Measurements from ENCODE around the gene ILKAP.

DNA sequence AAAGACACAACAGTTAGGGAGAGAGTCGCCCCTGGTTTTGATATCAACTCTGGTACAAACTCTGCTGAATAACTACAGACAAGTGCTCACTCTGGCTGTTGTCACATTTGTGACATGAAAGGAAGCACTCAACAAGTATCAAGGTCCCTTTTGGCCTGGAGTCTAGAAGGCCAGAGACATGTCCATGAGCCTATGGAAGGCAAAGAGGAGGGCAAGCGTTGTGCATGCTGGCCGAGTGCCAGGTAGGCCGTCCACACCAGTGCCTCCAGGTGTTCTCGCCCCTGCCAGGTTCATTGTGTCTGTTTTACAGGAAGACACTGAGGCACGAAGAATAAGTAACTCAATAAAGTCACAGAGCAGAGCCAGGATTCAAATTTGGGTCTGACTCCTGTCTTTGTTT lies 21.1 kb downstream of the ILKAP start:
- no peak for TF ChIP-seq POLR2AphosphoS5 (IDR thresholded peaks at IDR 0.05; ENCODE audit: low read depth, low read length)
- no peak for TF ChIP-seq POLR2A (IDR thresholded peaks at IDR 0.05; ENCODE audit: low read depth, low read length)
- TF ChIP-seq SPI1 (IDR thresholded peaks at IDR 0.05; ENCODE audit: low read depth, low read length), result no peak
- no peak for TF ChIP-seq TAF1 (IDR thresholded peaks at IDR 0.05; ENCODE audit: low read depth, low read length)
- TF ChIP-seq POU2F2 (IDR thresholded peaks at IDR 0.05; ENCODE audit: low read depth, low read length), result no peak
